Endodermal cell (in vitro differentiated cells): ENCODE results near the gene LPAR3. TPM values are rescaled to one million over a fixed set of nuclear protein-coding genes. Genes with fewer than 3 reads are reported as not detected.

Source experiments
- DNase-seq: peaks from one replicate; pipeline ENCODE4 v3.0.0-alpha.2; 2017
- H3K27ac ChIP-seq: 2 replicates; pipeline ENCODE4 v1.5.1; 2013; ENCODE audit warnings: mild to moderate bottlenecking, low read depth, low read length, moderate library complexity
- H3K27me3 ChIP-seq: 2 replicates; pipeline ENCODE4 v1.6.1; 2013; ENCODE audit warnings: mild to moderate bottlenecking, low read length, moderate library complexity; ENCODE audit not compliant: insufficient read depth, control insufficient read depth, poor library complexity, severe bottlenecking
- H3K36me3 ChIP-seq: 2 replicates; pipeline ENCODE4 v1.7.0; 2013; ENCODE audit warnings: mild to moderate bottlenecking, low read length, moderate library complexity; ENCODE audit not compliant: control insufficient read depth, insufficient read depth
- H3K4me1 ChIP-seq: one replicate; pipeline ENCODE4 v1.7.0; 2013; ENCODE audit warnings: low read length; ENCODE audit not compliant: control insufficient read depth, insufficient read depth
- H3K4me3 ChIP-seq: 2 replicates; pipeline ENCODE4 v1.5.1; 2013; ENCODE audit warnings: mild to moderate bottlenecking, low read length, moderate library complexity
- H3K9ac ChIP-seq: 2 replicates; pipeline ENCODE4 v1.6.1; 2013; ENCODE audit warnings: mild to moderate bottlenecking, low read length, moderate library complexity; ENCODE audit not compliant: poor library complexity, severe bottlenecking; ENCODE audit errors: extremely low read depth
- H3K9me3 ChIP-seq: 2 replicates; pipeline ENCODE4 v1.6.1; 2013; ENCODE audit warnings: mild to moderate bottlenecking, low read length, moderate library complexity; ENCODE audit not compliant: control insufficient read depth
- H3K27ac Mint-ChIP-seq: 2 replicates; pipeline ENCODE4 v1.8.0; 2020; ENCODE audit warnings: mixed read lengths
- H3K27me3 Mint-ChIP-seq: 2 replicates; pipeline ENCODE4 v1.8.0; 2021; ENCODE audit warnings: mild to moderate bottlenecking, mixed read lengths; ENCODE audit not compliant: insufficient read depth
- H3K36me3 Mint-ChIP-seq: 2 replicates; pipeline ENCODE4 v1.8.0; 2020; ENCODE audit warnings: low read depth, mixed read lengths
- H3K4me1 Mint-ChIP-seq: 2 replicates; pipeline ENCODE4 v1.8.0; 2020; ENCODE audit warnings: mixed read lengths
- H3K4me3 Mint-ChIP-seq: 2 replicates; pipeline ENCODE4 v1.8.0; 2020; ENCODE audit warnings: mild to moderate bottlenecking, moderate library complexity, mixed read lengths
- H3K9me3 Mint-ChIP-seq: 2 replicates; pipeline ENCODE4 v1.8.0; 2020; ENCODE audit warnings: mild to moderate bottlenecking, mixed read lengths
- CTCF ChIP-seq: fragments of 200-600 bp; sonication (generic); conservative IDR thresholded peaks from 2 replicates; pipeline ENCODE4 v1.5.0; 2021; ENCODE audit warnings: antibody characterized with exemption, mild to moderate bottlenecking
- WGBS, 2 experiments: methylation state at CpG; one replicate each; pipeline versions ENCODE4 v1.1.5 to v1.1.7; 2013; ENCODE audit warnings: missing lambda C conversion rate in 2 of 2, mixed read lengths in 1 of 2; ENCODE audit not compliant: insufficient coverage in 1 of 2, insufficient read length in 1 of 2; 5-methylcytosine and 5-hydroxymethylcytosine counted together
- total RNA-seq, 2 donors: library from RNA; stranded (reverse); fragmentation: NEBNext Ultra II Directional in 1 of 2; extraction: Animal tissue kit (Norgen Biotek cat#: 25700) in 1 of 2; gene quantifications; 2 replicates in 1 of 2; 3 replicates in 1 of 2; pipeline ENCODE4 v1.2.1, GENCODE V29; 2021

LPAR3 gene
- total RNA-seq, 2 donors from 2014 or later, result 0.89 to 3.7 TPM

GRCh38 chr1:84834419-84835064, 58.5 kb downstream of the LPAR3 start:
- H3K9ac ChIP-seq, result no peak overlapping the region
- Mint-ChIP-seq H3K27ac (no peak overlapping the region), H3K4me3 (no peak overlapping the region), H3K9me3 (no peaks in the 10 kb centered on the region), H3K4me1 (no peaks in the 10 kb centered on the region), H3K27me3 (no peaks in the 10 kb centered on the region), H3K36me3 (no peaks in the 10 kb centered on the region)
- H3K4me1 ChIP-seq, result no peaks in the 10 kb centered on the region
- H3K4me3 ChIP-seq, result no peak overlapping the region
- no peak for DNase-seq
- H3K27ac ChIP-seq, result no peak overlapping the region
- no peaks in the 10 kb centered on the region for H3K36me3 ChIP-seq
- TF ChIP-seq CTCF, result no peak
- H3K9me3 ChIP-seq, result no peaks in the 10 kb centered on the region
- WGBS, 2 experiments, result 79% methylated on average over 1 of the region's 1 CpG; no CpG with 5 or more reads in 1 of the 2 experiments
- H3K27me3 ChIP-seq, result no peaks in the 10 kb centered on the region

DNA sequence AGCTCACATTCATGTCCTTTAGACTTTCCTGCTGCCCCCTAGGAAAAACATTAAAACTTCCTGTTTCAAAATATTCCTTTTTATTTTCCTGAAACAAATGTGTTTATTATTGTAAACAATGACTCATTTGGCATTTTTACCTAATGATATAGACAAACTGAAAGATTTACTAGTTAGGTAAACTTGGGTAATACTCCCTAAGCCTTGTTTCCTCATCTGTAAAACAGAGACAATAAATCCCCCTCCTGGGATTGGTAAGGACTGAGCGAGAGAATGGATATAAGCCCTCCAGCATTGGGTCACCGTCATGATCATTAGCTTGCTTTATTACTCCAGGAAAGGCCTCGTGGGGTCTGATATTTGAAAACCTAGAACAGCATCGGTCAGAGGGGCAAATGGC, 59.8 kb downstream of the LPAR3 start:
- H3K9ac ChIP-seq, result no peak overlapping the region
- H3K4me1 ChIP-seq, result no peaks in the 10 kb centered on the region
- H3K27ac ChIP-seq, result no peak overlapping the region
- no peak for DNase-seq
- no peaks in the 10 kb centered on the region for H3K36me3 Mint-ChIP-seq
- 89 to 94% methylated on average over 4 of the region's 4 CpGs for WGBS, 2 experiments
- no peaks in the 10 kb centered on the region for H3K27me3 Mint-ChIP-seq
- no peak overlapping the region for H3K4me3 ChIP-seq
- H3K27me3 ChIP-seq, result no peaks in the 10 kb centered on the region
- H3K9me3 ChIP-seq, result no peaks in the 10 kb centered on the region
- no peaks in the 10 kb centered on the region for H3K36me3 ChIP-seq
- no peak overlapping the region for H3K27ac Mint-ChIP-seq
- TF ChIP-seq CTCF, result no peak
- H3K9me3 Mint-ChIP-seq, result no peaks in the 10 kb centered on the region
- H3K4me3 Mint-ChIP-seq, result no peak overlapping the region
- H3K4me1 Mint-ChIP-seq, result no peaks in the 10 kb centered on the region

DNA sequence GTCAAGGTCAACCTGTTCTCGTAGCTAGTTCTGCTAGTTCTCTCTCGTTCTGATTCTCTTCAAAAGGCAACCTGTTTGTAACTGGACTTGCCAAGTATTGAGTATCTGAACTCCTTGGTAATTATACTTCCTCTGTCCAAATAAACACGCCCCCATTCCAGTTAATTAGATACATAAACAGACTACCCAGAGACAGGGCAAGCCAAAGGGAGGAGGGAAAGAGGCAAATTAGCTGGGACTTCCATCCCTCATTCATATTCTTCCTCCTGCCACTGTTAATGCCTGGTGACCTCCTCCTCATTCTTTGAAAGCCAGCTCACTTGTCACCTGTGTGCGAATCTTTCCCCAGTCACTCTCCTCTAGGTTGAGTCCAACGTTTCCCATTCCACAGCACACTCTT, 62.9 kb downstream of the LPAR3 start:
- Mint-ChIP-seq H3K36me3 (no peaks in the 10 kb centered on the region), H3K4me1 (no peaks in the 10 kb centered on the region), H3K27ac (no peak overlapping the region), H3K9me3 (no peaks in the 10 kb centered on the region), H3K4me3 (no peak overlapping the region), H3K27me3 (no peaks in the 10 kb centered on the region)
- 91 to 94% methylated on average over 4 to 5 of the region's 5 CpGs for WGBS, 2 experiments
- no peak for TF ChIP-seq CTCF
- H3K4me1 ChIP-seq, result no peaks in the 10 kb centered on the region
- H3K27me3 ChIP-seq, result no peaks in the 10 kb centered on the region
- H3K9me3 ChIP-seq, result no peaks in the 10 kb centered on the region
- H3K4me3 ChIP-seq, result no peak overlapping the region
- H3K36me3 ChIP-seq, result no peaks in the 10 kb centered on the region
- DNase-seq, result no peak
- no peak overlapping the region for H3K27ac ChIP-seq
- H3K9ac ChIP-seq, result no peak overlapping the region
